CD8-positive, alpha-beta memory T cell (primary cell): ENCODE data around the gene LIFR. TPM values are rescaled to one million over a fixed set of nuclear protein-coding genes. Genes with fewer than 3 reads are reported as not detected.
A peak's percentile ranks its signal among the peaks of the same experiment; 100 is the strongest.

Experiments
- CTCF ChIA-PET: fragments of 350-600 bp; sonication (Branson Sonifier 250); formaldehyde crosslinking; loops from one replicate; lab custom pipeline; 2021; ENCODE audit warnings: antibody characterized with exemption; lab: Charles Lee
- POLR2A ChIA-PET: fragments of 350-600 bp; sonication (Branson Sonifier 250); formaldehyde crosslinking; loops from one replicate; lab custom pipeline; 2021; ENCODE audit warnings: antibody characterized with exemption; lab: Charles Lee
- DNase-seq, 5 donors: peaks; one replicate each; pipeline versions ENCODE4 v3.0.0 to v3.0.0-alpha.2; 2020 to 2022; ENCODE audit warnings: mixed read lengths in 1 of 5
- H3K27ac ChIP-seq: one replicate; pipeline ENCODE4 v1.7.0; 2013; ENCODE audit warnings: low read depth, mild to moderate bottlenecking, low read length, moderate library complexity
- H3K27me3 ChIP-seq: 2 replicates; pipeline ENCODE4 v1.7.0; 2013; ENCODE audit warnings: low read length, mild to moderate bottlenecking; ENCODE audit not compliant: insufficient read depth, poor library complexity, severe bottlenecking
- H3K36me3 ChIP-seq: 2 replicates; pipeline ENCODE4 v1.7.0; 2013; ENCODE audit warnings: mild to moderate bottlenecking, low read length, moderate library complexity; ENCODE audit not compliant: insufficient read depth
- H3K4me1 ChIP-seq: 2 replicates; pipeline ENCODE4 v1.7.0; 2013; ENCODE audit warnings: mild to moderate bottlenecking, low read length, moderate library complexity; ENCODE audit not compliant: insufficient read depth
- H3K4me3 ChIP-seq: 2 replicates; pipeline ENCODE4 v1.7.0; 2013; ENCODE audit warnings: mild to moderate bottlenecking, low read length
- H3K9me3 ChIP-seq: 2 replicates; pipeline ENCODE4 v1.7.0; 2013; ENCODE audit warnings: mild to moderate bottlenecking, low read length
- H3K27ac Mint-ChIP-seq, 8 donors: one replicate each; pipeline ENCODE4 v1.8.0; 2020 to 2021; ENCODE audit warnings: mixed read lengths in 8 of 8, mild to moderate bottlenecking in 6 of 8, inconsistent platforms in 3 of 8, moderate library complexity in 3 of 8
- H3K27me3 Mint-ChIP-seq, 2 donors: one replicate each; pipeline ENCODE4 v1.8.0; 2020 to 2021; ENCODE audit warnings: mixed read lengths in 2 of 2, mild to moderate bottlenecking in 1 of 2, moderate library complexity in 1 of 2
- H3K36me3 Mint-ChIP-seq, 3 donors: one replicate each; pipeline ENCODE4 v1.8.0; 2020 to 2021; ENCODE audit warnings: mixed read lengths in 3 of 3, inconsistent platforms in 1 of 3, mild to moderate bottlenecking in 1 of 3
- H3K4me1 Mint-ChIP-seq, 3 donors: one replicate each; pipeline ENCODE4 v1.8.0; 2020 to 2021; ENCODE audit warnings: mixed read lengths in 3 of 3, inconsistent platforms in 1 of 3, mild to moderate bottlenecking in 1 of 3
- H3K4me3 Mint-ChIP-seq, 7 donors: one replicate each; pipeline ENCODE4 v1.8.0; 2020 to 2021; ENCODE audit warnings: mixed read lengths in 7 of 7, mild to moderate bottlenecking in 6 of 7, moderate library complexity in 4 of 7, inconsistent platforms in 2 of 7
- H3K9me3 Mint-ChIP-seq, 5 donors: one replicate each; pipeline ENCODE4 v1.8.0; 2020 to 2022; ENCODE audit warnings: mixed read lengths in 5 of 5, mild to moderate bottlenecking in 3 of 5, moderate library complexity in 2 of 5, inconsistent platforms in 1 of 5
- polyA plus RNA-seq: library from polyadenylated mRNA; unstranded; fragments of 300-500 nt; fragmentation: Illumina TruSeq; gene quantifications from one replicate; pipeline ENCODE4 v1.2.3, GENCODE V29; 2021
- total RNA-seq, 2 experiments: library from RNA; stranded (reverse); gene quantifications; one replicate each; pipeline ENCODE4 v1.2.3, GENCODE V29; 2021

The LIFR gene
- total and polyA plus RNA-seq, 3 experiments from 2014 or later, result not detected

- Mint-ChIP-seq H3K4me3 (no peak overlapping the region), H3K36me3 (no peaks in the 10 kb centered on the region), H3K9me3 (peaks cover 0 to 8% (median 0%) of the 10 kb centered on the region in 5 donors), H3K27me3 (peaks cover 5 to 14% of the 10 kb centered on the region in 2 donors), H3K4me1 (no peaks in the 10 kb centered on the region), H3K27ac (no peak overlapping the region)
- Histone ChIP-seq H3K36me3 (no peaks in the 10 kb centered on the region), H3K9me3 (no peaks in the 10 kb centered on the region), H3K4me1 (no peaks in the 10 kb centered on the region), H3K27ac (no peak overlapping the region), H3K4me3 (no peak overlapping the region), H3K27me3 (no peaks in the 10 kb centered on the region)
- CTCF ChIA-PET, result no interaction called here
- DNase-seq, result no peak
- POLR2A ChIA-PET, result no interaction called here
Measured at GRCh38 chr5:38598994-38599617, 42.7 kb upstream of the LIFR start.

DNA sequence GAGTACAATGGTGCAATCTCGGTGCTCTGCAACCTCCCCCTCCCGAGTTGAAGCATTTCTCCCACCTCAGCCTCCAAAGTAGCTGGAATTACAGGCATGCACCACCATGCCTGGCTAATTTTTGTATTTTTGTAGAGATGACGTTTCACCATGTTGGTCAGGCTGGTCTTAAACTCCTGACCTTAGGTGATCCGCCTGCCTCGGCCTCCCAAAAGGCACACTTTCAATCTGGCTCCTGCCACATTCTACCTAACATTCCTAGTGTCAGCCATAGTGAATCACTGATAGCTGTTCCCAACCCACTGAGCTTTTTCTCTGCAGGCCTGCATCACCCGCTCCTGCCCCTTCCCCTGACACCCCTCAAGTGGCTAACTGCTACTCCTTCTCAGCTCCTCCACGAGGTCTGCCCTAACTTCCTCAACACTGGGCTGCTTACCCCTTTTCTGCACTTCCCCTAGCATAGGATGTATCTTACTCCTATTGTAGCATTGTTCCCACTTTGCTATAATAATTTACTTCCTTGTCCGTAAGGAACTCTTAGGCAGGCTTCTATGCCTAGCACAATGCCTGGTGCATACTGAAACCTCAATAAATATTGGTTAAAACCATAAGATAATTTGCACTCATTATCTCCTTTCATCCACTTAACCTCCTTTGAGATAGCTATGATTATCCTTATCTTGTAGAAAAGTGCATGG lies 42.0 kb upstream of the LIFR start:
- peaks cover 0 to 8% (median 0%) of the 10 kb centered on the region in 5 donors for H3K9me3 Mint-ChIP-seq
- no peaks in the 10 kb centered on the region for H3K4me1 Mint-ChIP-seq
- no peaks in the 10 kb centered on the region for H3K36me3 ChIP-seq
- H3K27me3 ChIP-seq, result no peaks in the 10 kb centered on the region
- H3K4me3 ChIP-seq, result no peak overlapping the region
- no peak overlapping the region for H3K27ac Mint-ChIP-seq
- no peaks in the 10 kb centered on the region for H3K9me3 ChIP-seq
- CTCF ChIA-PET, result no interaction called here
- no peak overlapping the region for H3K4me3 Mint-ChIP-seq
- H3K27me3 Mint-ChIP-seq, result peaks cover 5 to 14% of the 10 kb centered on the region in 2 donors
- DNase-seq, result no peak
- no peaks in the 10 kb centered on the region for H3K36me3 Mint-ChIP-seq
- POLR2A ChIA-PET, result no interaction called here
- no peak overlapping the region for H3K27ac ChIP-seq
- H3K4me1 ChIP-seq, result no peaks in the 10 kb centered on the region

- no peak overlapping the region for H3K27ac ChIP-seq
- H3K4me3 ChIP-seq, result no peak overlapping the region
- Mint-ChIP-seq H3K4me1 (no peaks in the 10 kb centered on the region), H3K36me3 (no peaks in the 10 kb centered on the region), H3K4me3 (no peak overlapping the region), H3K27ac (no peak overlapping the region), H3K27me3 (peaks cover 5 to 14% of the 10 kb centered on the region in 2 donors), H3K9me3 (peaks cover 0 to 5% (median 0%) of the 10 kb centered on the region in 5 donors)
- no peak for DNase-seq
- no peaks in the 10 kb centered on the region for H3K9me3 ChIP-seq
- H3K4me1 ChIP-seq, result no peaks in the 10 kb centered on the region
- ChIA-PET CTCF (no interaction called here), POLR2A (no interaction called here)
- no peaks in the 10 kb centered on the region for H3K27me3 ChIP-seq
- no peaks in the 10 kb centered on the region for H3K36me3 ChIP-seq
Measured at GRCh38 chr5:38596981-38597380, 40.5 kb upstream of the LIFR start.

- H3K27me3 ChIP-seq, result no peaks in the 10 kb centered on the region
- Mint-ChIP-seq H3K4me1 (no peaks in the 10 kb centered on the region), H3K9me3 (peaks cover 0 to 5% (median 0%) of the 10 kb centered on the region in 5 donors), H3K4me3 (no peak overlapping the region), H3K36me3 (no peaks in the 10 kb centered on the region), H3K27ac (no peak overlapping the region), H3K27me3 (peaks cover 8 to 22% of the 10 kb centered on the region in 2 donors)
- H3K27ac ChIP-seq, result no peak overlapping the region
- H3K36me3 ChIP-seq, result no peaks in the 10 kb centered on the region
- no peaks in the 10 kb centered on the region for H3K9me3 ChIP-seq
- H3K4me3 ChIP-seq, result no peak overlapping the region
- H3K4me1 ChIP-seq, result no peaks in the 10 kb centered on the region
- CTCF ChIA-PET, result interaction anchor here (0.7 kb wide), 1 partner anchor 10 kb away, joined by 3 read pairs; no protein-coding TSS in a partner anchor
- POLR2A ChIA-PET, result no interaction called here
- DNase-seq, result no peak
Measured at GRCh38 chr5:38595132-38595745, 38.8 kb upstream of the LIFR start.

DNA sequence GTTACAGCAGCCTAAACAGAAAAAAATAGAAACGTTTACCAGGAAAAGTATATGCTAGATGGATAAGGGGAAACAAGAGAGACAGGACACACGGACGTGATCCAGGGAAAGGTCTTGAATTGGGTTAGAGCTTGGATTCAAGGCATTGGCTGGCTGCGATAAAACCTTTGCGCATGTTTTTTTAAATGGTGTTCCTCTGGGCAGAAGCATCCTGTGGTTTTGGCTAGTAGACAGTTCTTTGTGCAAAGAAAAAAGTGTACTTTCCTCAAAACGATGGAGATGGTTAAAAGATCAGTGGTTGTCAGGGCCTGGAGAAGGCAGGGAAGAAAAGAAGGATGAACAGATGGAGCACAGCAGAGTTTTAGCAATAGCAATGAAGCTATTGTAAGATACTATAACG lies 37.5 kb upstream of the LIFR start:
- no peak overlapping the region for H3K27ac ChIP-seq
- ChIA-PET POLR2A (no interaction called here), CTCF (interaction anchor here (1.8 kb wide), 1 partner anchor 12 kb away, joined by 4 read pairs; no protein-coding TSS in a partner anchor)
- peaks cover 12 to 24% of the 10 kb centered on the region in 2 donors for H3K27me3 Mint-ChIP-seq
- peaks cover 0 to 5% (median 0%) of the 10 kb centered on the region in 5 donors for H3K9me3 Mint-ChIP-seq
- H3K27ac Mint-ChIP-seq, result peak overlapping the region in 1 of 8 donors; percentile 14
- no peaks in the 10 kb centered on the region for H3K4me1 Mint-ChIP-seq
- H3K4me1 ChIP-seq, result no peaks in the 10 kb centered on the region
- H3K36me3 ChIP-seq, result no peaks in the 10 kb centered on the region
- no peak for DNase-seq
- no peak overlapping the region for H3K4me3 Mint-ChIP-seq
- no peaks in the 10 kb centered on the region for H3K27me3 ChIP-seq
- H3K36me3 Mint-ChIP-seq, result no peaks in the 10 kb centered on the region
- no peak overlapping the region for H3K4me3 ChIP-seq
- no peaks in the 10 kb centered on the region for H3K9me3 ChIP-seq

DNA sequence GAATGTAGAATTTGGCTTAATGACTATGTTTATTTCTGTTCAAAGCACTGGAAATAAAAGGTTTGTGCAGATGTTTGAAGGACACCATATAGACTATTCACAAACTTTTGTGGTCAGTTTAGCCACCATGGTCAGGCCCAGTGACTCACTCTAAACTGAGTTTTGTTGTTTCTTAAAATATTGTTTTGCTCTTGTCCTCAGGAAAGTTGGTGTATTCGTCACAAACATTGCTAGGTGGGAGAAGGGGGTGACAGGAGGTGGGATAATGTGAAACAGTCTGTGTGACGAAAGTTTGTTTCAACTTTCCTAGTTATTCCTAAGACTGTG lies 35.0 kb upstream of the LIFR start:
- DNase-seq, result no peak
- Mint-ChIP-seq H3K4me3 (no peak overlapping the region), H3K27ac (no peak overlapping the region)

GRCh38 chr5:38590838-38591522 lies 34.5 kb upstream of the LIFR start:
- Histone ChIP-seq H3K9me3 (no peaks in the 10 kb centered on the region), H3K4me3 (no peak overlapping the region), H3K27ac (no peak overlapping the region), H3K36me3 (no peaks in the 10 kb centered on the region), H3K27me3 (no peaks in the 10 kb centered on the region), H3K4me1 (no peaks in the 10 kb centered on the region)
- H3K4me3 Mint-ChIP-seq, result no peak overlapping the region
- no peaks in the 10 kb centered on the region for H3K4me1 Mint-ChIP-seq
- peaks cover 16 to 24% of the 10 kb centered on the region in 2 donors for H3K27me3 Mint-ChIP-seq
- POLR2A ChIA-PET, result no interaction called here
- no peak overlapping the region for H3K27ac Mint-ChIP-seq
- DNase-seq, result no peak
- no peaks in the 10 kb centered on the region for H3K36me3 Mint-ChIP-seq
- CTCF ChIA-PET, result no interaction called here
- peaks cover 0 to 5% (median 0%) of the 10 kb centered on the region in 5 donors for H3K9me3 Mint-ChIP-seq

More for the DNA sequence above, 35.0 kb upstream of the LIFR start:
- CTCF ChIA-PET, result no interaction called here
- H3K36me3 ChIP-seq, result no peaks in the 10 kb centered on the region
- H3K4me3 ChIP-seq, result no peak overlapping the region
- H3K4me1 ChIP-seq, result no peaks in the 10 kb centered on the region
- no peak overlapping the region for H3K27ac ChIP-seq
- POLR2A ChIA-PET, result no interaction called here
- H3K9me3 ChIP-seq, result no peaks in the 10 kb centered on the region
- peaks cover 16 to 21% of the 10 kb centered on the region in 2 donors for H3K27me3 Mint-ChIP-seq
- H3K36me3 Mint-ChIP-seq, result no peaks in the 10 kb centered on the region
- no peaks in the 10 kb centered on the region for H3K27me3 ChIP-seq
- peaks cover 0 to 5% (median 0%) of the 10 kb centered on the region in 5 donors for H3K9me3 Mint-ChIP-seq
- H3K4me1 Mint-ChIP-seq, result no peaks in the 10 kb centered on the region

- H3K9me3 Mint-ChIP-seq, result no peaks in the 10 kb centered on the region
- no peak overlapping the region for H3K4me3 Mint-ChIP-seq
- no peaks in the 10 kb centered on the region for H3K9me3 ChIP-seq
- ChIA-PET POLR2A (no interaction called here), CTCF (interaction anchor here (1.5 kb wide), 1 partner anchor 147 kb away, joined by 3 read pairs; no protein-coding TSS in a partner anchor)
- no peak for DNase-seq
- H3K27me3 Mint-ChIP-seq, result peaks cover 14 to 25% of the 10 kb centered on the region in 2 donors
- H3K4me3 ChIP-seq, result no peak overlapping the region
- no peaks in the 10 kb centered on the region for H3K27me3 ChIP-seq
- no peak overlapping the region for H3K27ac ChIP-seq
- no peaks in the 10 kb centered on the region for H3K4me1 ChIP-seq
- H3K4me1 Mint-ChIP-seq, result no peaks in the 10 kb centered on the region
- no peak overlapping the region for H3K27ac Mint-ChIP-seq
- H3K36me3 ChIP-seq, result no peaks in the 10 kb centered on the region
- H3K36me3 Mint-ChIP-seq, result no peaks in the 10 kb centered on the region
Measured at GRCh38 chr5:38589629-38590028, 33.2 kb upstream of the LIFR start.
